Pancreas (tissue), 10 donors: ENCODE measurements around the gene QTRT2. TPM values are rescaled to one million over a fixed set of nuclear protein-coding genes. Genes with fewer than 3 reads are reported as not detected.

ENCODE experiments used
- ATAC-seq, 4 donors: fragments of 200-7000 bp; cut with Tn5 transposase; one replicate each; pipeline versions ENCODE4 v1.8.0 to v1.9.1; 2020; ENCODE audit warnings: mild to moderate bottlenecking in 4 of 4, moderate library complexity in 4 of 4
- DNase-seq, 6 donors: peaks; one replicate each; pipeline ENCODE4 v3.0.0-alpha.2; 2020
- FAIRE-seq: peaks from 2 replicates; lab custom pipeline; 2012; peaks lifted over from hg19 to GRCh38; lab: Jason Lieb, UNC
- H3K27ac ChIP-seq, 4 donors: fragments of 200-600 bp; sonication (generic); 1 replicate in 3 of 4; 2 replicates in 1 of 4; pipeline versions ENCODE4 v1.5.0 to v1.8.0; 2020
- H3K27me3 ChIP-seq, 4 donors: fragments of 200-600 bp; one replicate each; pipeline ENCODE4 v1.8.0; 2021
- H3K36me3 ChIP-seq, 3 donors: fragments of 200-600 bp; sonication (generic) in 1 of 3; one replicate each; pipeline versions ENCODE4 v1.5.0 to v1.8.0; 2020 to 2021
- H3K4me1 ChIP-seq, 3 donors: fragments of 200-600 bp; one replicate each; pipeline ENCODE4 v1.8.0; 2021
- H3K4me3 ChIP-seq, 4 donors: fragments of 200-600 bp; sonication (generic) in 2 of 4; one replicate each; pipeline versions ENCODE4 v1.5.0 to v1.8.0; 2020 to 2021
- H3K9me3 ChIP-seq, 4 donors: fragments of 200-600 bp; one replicate each; pipeline ENCODE4 v1.8.0; 2021
- WGBS, 2 donors: extraction: QIAGEN DNeasy Blood & Tissue Kit; methylation state at CpG; one replicate each; pipeline ENCODE4 v1.1.7; 2013; 5-methylcytosine and 5-hydroxymethylcytosine counted together
- intact Hi-C, 3 donors: fragments of 100-400 bp; cut with DNase I; formaldehyde crosslinking; loops; one replicate each; pipeline versions ENCODE4 v1.11.1 to v1.14.2; 2022
- polyA plus RNA-seq, 2 donors: library from polyadenylated mRNA; stranded (reverse); fragments of 200-250 nt; gene quantifications; one replicate each; pipeline ENCODE4 v1.2.3, GENCODE V29; 2013
- total RNA-seq, 6 donors: library from RNA; stranded (reverse); fragmentation: NEBNext Ultra II Directional in 4 of 6; extraction: Animal tissue kit (Norgen Biotek cat#: 25700) in 4 of 6; gene quantifications; one replicate each; pipeline versions ENCODE4 v1.2.1 to v1.2.4, GENCODE V29; 2021 to 2023
- TF ChIP-seq, protein P1 (sequence below), 4 donors: fragments of 200-600 bp; sonication (generic) in 3 of 4; IDR thresholded peaks; one replicate each; pipeline versions ENCODE4 v1.5.0 to v1.8.0; 2021; ENCODE audit warnings: antibody characterized with exemption in 4 of 4
- donor health status: healthy with polysubstance abuse.
- donor health status: DM: no; HTN: no; CAD: no; lungs with moderate emphysema.
- donor health status: DM: no; HTN: no; CAD: no.
- donor health status: control.
- donor health status: control.
- donor health status: Bipolar disorder and iron deficiency.
- donor health status: DM: yes; HTN: yes; CAD: no.
- donor health status: DM: no; HTN: no; CAD: no.
- donor health status: DM: no; HTN: no; CAD: no.
- donor health status: DM: yes; HTN: yes; CAD: no.

The QTRT2 gene
- total RNA-seq, result 10 to 100 TPM in 4 of 6 donors, 1 to 10 TPM in 2; 8.5 to 13.5 (median 12.0) TPM
- polyA plus RNA-seq, result 1 to 10 TPM; 3.5 to 6.1 TPM

- Histone ChIP-seq H3K9me3 (no peaks in the 10 kb centered on the region), H3K27ac (peak within 1 kb of the TSS; percentile 28 to 77 (median 54)), H3K4me1 (peaks cover 6 to 17% (median 9%) of the 10 kb centered on the region in 3 donors), H3K4me3 (peak within 1 kb of the TSS; percentile 58 to 77 (median 60)), H3K27me3 (no peaks in the 10 kb centered on the region), H3K36me3 (no peaks in the 10 kb centered on the region)
- WGBS, 2 donors, result 0% methylated on average over 48 to 49 of the region's 49 CpGs
- FAIRE-seq (peak; percentile 94), ATAC-seq (peak; percentile 98 to 100 (median 100)), DNase-seq (peak; percentile 93 to 99 (median 99))
- intact Hi-C loops, result no loop called here
- TF ChIP-seq, protein P1, sequence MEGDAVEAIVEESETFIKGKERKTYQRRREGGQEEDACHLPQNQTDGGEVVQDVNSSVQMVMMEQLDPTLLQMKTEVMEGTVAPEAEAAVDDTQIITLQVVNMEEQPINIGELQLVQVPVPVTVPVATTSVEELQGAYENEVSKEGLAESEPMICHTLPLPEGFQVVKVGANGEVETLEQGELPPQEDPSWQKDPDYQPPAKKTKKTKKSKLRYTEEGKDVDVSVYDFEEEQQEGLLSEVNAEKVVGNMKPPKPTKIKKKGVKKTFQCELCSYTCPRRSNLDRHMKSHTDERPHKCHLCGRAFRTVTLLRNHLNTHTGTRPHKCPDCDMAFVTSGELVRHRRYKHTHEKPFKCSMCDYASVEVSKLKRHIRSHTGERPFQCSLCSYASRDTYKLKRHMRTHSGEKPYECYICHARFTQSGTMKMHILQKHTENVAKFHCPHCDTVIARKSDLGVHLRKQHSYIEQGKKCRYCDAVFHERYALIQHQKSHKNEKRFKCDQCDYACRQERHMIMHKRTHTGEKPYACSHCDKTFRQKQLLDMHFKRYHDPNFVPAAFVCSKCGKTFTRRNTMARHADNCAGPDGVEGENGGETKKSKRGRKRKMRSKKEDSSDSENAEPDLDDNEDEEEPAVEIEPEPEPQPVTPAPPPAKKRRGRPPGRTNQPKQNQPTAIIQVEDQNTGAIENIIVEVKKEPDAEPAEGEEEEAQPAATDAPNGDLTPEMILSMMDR (IDR thresholded peaks at IDR 0.05), result no peak
Observed at GRCh38 chr3:114056130-114057010, at the start of gene QTRT2, which contains the start of gene CCDC191. Gene QTRT2 (plus strand): TSS chr3:114056737. CDS start chr3:114065258, 8,521 bp downstream. Gene CCDC191 (minus strand): TSS chr3:114056526. CDS start chr3:114056466, 60 bp downstream.

GRCh38 chr3:114011059-114011797 is 45.3 kb upstream of the QTRT2 start:
- H3K27me3 ChIP-seq, result no peaks in the 10 kb centered on the region
- intact Hi-C loops, result no loop called here
- H3K27ac ChIP-seq, result no peak overlapping the region
- no peaks in the 10 kb centered on the region for H3K36me3 ChIP-seq
- 80 to 90% methylated on average over 2 of the region's 2 CpGs for WGBS, 2 donors
- no peaks in the 10 kb centered on the region for H3K9me3 ChIP-seq
- H3K4me3 ChIP-seq, result no peak overlapping the region
- TF ChIP-seq, protein P1 (IDR thresholded peaks at IDR 0.05), result no peak
- FAIRE-seq (no peak), ATAC-seq (no peak), DNase-seq (no peak)
- H3K4me1 ChIP-seq, result no peaks in the 10 kb centered on the region

DNA sequence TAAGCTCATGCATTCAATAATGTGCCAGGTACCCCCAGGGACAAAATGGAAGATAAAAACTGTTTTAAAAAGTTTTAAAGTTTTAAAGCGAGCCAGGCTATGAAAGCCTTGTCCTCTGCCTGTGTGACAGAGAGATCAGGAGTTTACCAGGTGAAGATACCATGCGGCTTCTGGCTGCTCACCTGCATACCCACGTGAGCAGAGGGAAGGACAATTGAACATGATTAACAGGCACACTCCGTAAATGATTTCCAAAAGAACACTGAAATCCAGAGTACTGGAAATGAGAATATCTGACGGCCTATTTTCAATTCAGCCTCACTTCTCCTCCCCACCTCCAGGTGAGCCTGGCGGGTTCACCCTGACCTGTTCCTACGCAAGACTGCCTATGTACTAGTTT is 42.3 kb upstream of the QTRT2 start:
- Histone ChIP-seq H3K4me3 (no peak overlapping the region), H3K9me3 (no peaks in the 10 kb centered on the region), H3K27me3 (no peaks in the 10 kb centered on the region), H3K27ac (no peak overlapping the region), H3K36me3 (no peaks in the 10 kb centered on the region), H3K4me1 (no peaks in the 10 kb centered on the region)
- DNase-seq, result peak in 1 of 6 donors; percentile 22
- WGBS, 2 donors, result 59 to 66% methylated on average over 7 of the region's 7 CpGs
- TF ChIP-seq, protein P1 (IDR thresholded peaks at IDR 0.05), result no peak
- intact Hi-C loops, result no loop called here
- FAIRE-seq, result no peak
- peak in 2 of 4 donors; percentile 49 to 77 for ATAC-seq

- Histone ChIP-seq H3K4me3 (no peak overlapping the region), H3K27ac (no peak overlapping the region), H3K36me3 (no peaks in the 10 kb centered on the region), H3K4me1 (no peaks in the 10 kb centered on the region), H3K9me3 (no peaks in the 10 kb centered on the region), H3K27me3 (no peaks in the 10 kb centered on the region)
- WGBS, 2 donors, result 80 to 83% methylated on average over 2 of the region's 2 CpGs
- FAIRE-seq (no peak), ATAC-seq (no peak), DNase-seq (no peak)
- intact Hi-C loops, result no loop called here
- TF ChIP-seq, protein P1 (IDR thresholded peaks at IDR 0.05), result no peak
Observed at GRCh38 chr3:114019486-114019885, 37.1 kb upstream of the QTRT2 start.
